AG09309 (cell line): ENCODE data around the gene ATP9B.

Experiments used
- DNase-seq: peaks from one replicate; pipeline ENCODE4 v3.0.0-alpha.2; 2010; ENCODE audit warnings: low read depth
- H3K4me3 ChIP-seq: 2 replicates; pipeline ENCODE4 v1.5.1; 2011; ENCODE audit warnings: mild to moderate bottlenecking, low read depth, low read length, moderate library complexity; ENCODE audit not compliant: control insufficient read depth
- CTCF ChIP-seq: IDR thresholded peaks from 2 replicates; pipeline ENCODE4 v1.5.1; 2011; ENCODE audit warnings: mild to moderate bottlenecking, low read depth, low read length, inconsistent platforms; ENCODE audit not compliant: insufficient read depth, control insufficient read depth; ENCODE audit errors: missing control alignments

The ATP9B gene

GRCh38 chr18:79107886-79108285, 38.7 kb downstream of the ATP9B start:
- no peak overlapping the region for H3K4me3 ChIP-seq
- no peak for TF ChIP-seq CTCF
- no peak for DNase-seq

GRCh38 chr18:79108549-79109215, 39.5 kb downstream of the ATP9B start:
- H3K4me3 ChIP-seq, result no peak overlapping the region
- DNase-seq, result no peak
- TF ChIP-seq CTCF, result no peak

- no peak overlapping the region for H3K4me3 ChIP-seq
- DNase-seq, result no peak
- no peak for TF ChIP-seq CTCF
Measured at GRCh38 chr18:79111483-79111882, 42.3 kb downstream of the ATP9B start.

GRCh38 chr18:79117385-79117784, 48.2 kb downstream of the ATP9B start:
- TF ChIP-seq CTCF, result no peak
- no peak overlapping the region for H3K4me3 ChIP-seq
- DNase-seq, result no peak

- no peak for TF ChIP-seq CTCF
- H3K4me3 ChIP-seq, result no peak overlapping the region
Measured at GRCh38 chr18:79117788-79118187, 48.6 kb downstream of the ATP9B start.

GRCh38 chr18:79118797-79119196, 49.6 kb downstream of the ATP9B start:
- H3K4me3 ChIP-seq, result no peak overlapping the region
- no peak for TF ChIP-seq CTCF
- no peak for DNase-seq

More at GRCh38 chr18:79117788-79118187, 48.6 kb downstream of the ATP9B start:
- no peak for DNase-seq
